IMR-90 (cell line): ENCODE results near the gene DCUN1D4. TPM values are rescaled to one million over a fixed set of nuclear protein-coding genes. Genes with fewer than 3 reads are reported as not detected.

Experiments used
- ATAC-seq: fragments of 200-7000 bp; cut with Tn5 transposase; 2 replicates; pipeline ENCODE4 v1.9.1; 2020; ENCODE audit warnings: low read depth, mild to moderate bottlenecking, moderate library complexity
- BruUV-seq: library from RNA; stranded (reverse); fragments of 400-500 nt; replicated peaks from 2 replicates; lab custom pipeline; 2021; lab: Mats Ljungman, UMichigan
- CTCF ChIA-PET: fragments of 300-600 bp; formaldehyde crosslinking; extraction: SDS; loops from one replicate; lab custom pipeline; 2021; ENCODE audit warnings: antibody characterized with exemption; lab: Yijun Ruan, JAX
- POLR2A ChIA-PET: fragments of 300-600 bp; sonication (Branson Sonifier 250); formaldehyde crosslinking; loops from one replicate; lab custom pipeline; 2022; ENCODE audit warnings: antibody characterized with exemption; ENCODE audit not compliant: unreplicated experiment; lab: Charles Lee
- DNase-seq: peaks from one replicate; pipeline ENCODE4 v3.0.0; 2013
- H2AFZ ChIP-seq: replicated peaks from 2 replicates; pipeline ENCODE3; 2013; ENCODE audit warnings: low read length, mild to moderate bottlenecking; ENCODE audit not compliant: poor library complexity
- H2AK5ac ChIP-seq: 2 replicates; pipeline ENCODE4 v1.6.1; 2013; ENCODE audit warnings: low read depth, low read length, inconsistent platforms
- H2AK9ac ChIP-seq: replicated peaks from 2 replicates; pipeline ENCODE3; 2013; ENCODE audit warnings: mild to moderate bottlenecking, low read depth, low read length, moderate library complexity; ENCODE audit not compliant: poor library complexity
- H2BK120ac ChIP-seq: 2 replicates; pipeline ENCODE4 v1.6.1; 2013; ENCODE audit warnings: low read depth, low read length, inconsistent platforms
- H2BK15ac ChIP-seq: 3 replicates; pipeline ENCODE4 v1.6.1; 2013; ENCODE audit warnings: low read depth, low read length, inconsistent platforms
- H2BK20ac ChIP-seq: 2 replicates; pipeline ENCODE4 v1.6.1; 2013; ENCODE audit warnings: low read depth, mild to moderate bottlenecking, inconsistent platforms, low read length, moderate library complexity
- H2BK5ac ChIP-seq: 2 replicates; pipeline ENCODE4 v1.6.1; 2013; ENCODE audit warnings: mild to moderate bottlenecking, low read depth, low read length, inconsistent platforms; ENCODE audit not compliant: poor library complexity, severe bottlenecking
- H3K14ac ChIP-seq: replicated peaks from 2 replicates; pipeline ENCODE4 v1.6.1; 2013; ENCODE audit warnings: low read depth, low read length, inconsistent platforms
- H3K18ac ChIP-seq: 2 replicates; pipeline ENCODE4 v1.6.1; 2013; ENCODE audit warnings: low read depth, low read length, control low read depth
- H3K23ac ChIP-seq: 2 replicates; pipeline ENCODE4 v1.6.1; 2013; ENCODE audit warnings: low read depth, low read length, inconsistent platforms
- H3K27ac ChIP-seq: 2 replicates; pipeline ENCODE4 v1.5.1; 2013; ENCODE audit warnings: mild to moderate bottlenecking, control low read depth, low read length; ENCODE audit not compliant: insufficient read depth
- H3K27me3 ChIP-seq: 2 replicates; pipeline ENCODE4 v1.6.1; 2013; ENCODE audit warnings: low read length; ENCODE audit not compliant: control insufficient read depth, insufficient read depth
- H3K36me3 ChIP-seq: 2 replicates; pipeline ENCODE4 v1.6.1; 2013; ENCODE audit warnings: low read length, mixed read lengths; ENCODE audit not compliant: control insufficient read depth, insufficient read depth
- H3K4ac ChIP-seq: 2 replicates; pipeline ENCODE4 v1.6.1; 2013; ENCODE audit warnings: low read depth, low read length, inconsistent platforms
- H3K4me1 ChIP-seq: 2 replicates; pipeline ENCODE4 v1.6.1; 2013; ENCODE audit warnings: low read length, mixed read lengths; ENCODE audit not compliant: control insufficient read depth, insufficient read depth
- H3K4me2 ChIP-seq: 2 replicates; pipeline ENCODE4 v1.6.1; 2013; ENCODE audit warnings: low read depth, mild to moderate bottlenecking, control low read depth, low read length, moderate library complexity
- H3K4me3 ChIP-seq: 2 replicates; pipeline ENCODE4 v1.5.1; 2013; ENCODE audit warnings: low read depth, mild to moderate bottlenecking, control low read depth, low read length, moderate library complexity; ENCODE audit not compliant: insufficient read depth
- H3K56ac ChIP-seq: 2 replicates; pipeline ENCODE4 v1.6.1; 2013; ENCODE audit warnings: low read length, inconsistent platforms; ENCODE audit not compliant: insufficient read depth; ENCODE audit errors: extremely low read depth
- H3K79me1 ChIP-seq, 2 experiments: 2 replicates each; pipeline ENCODE4 v1.6.1; 2013; ENCODE audit warnings: low read length in 2 of 2, inconsistent platforms in 1 of 2, low read depth in 1 of 2
- H3K9ac ChIP-seq: 2 replicates; pipeline ENCODE4 v1.6.1; 2013; ENCODE audit warnings: low read depth, low read length, control low read depth
- H3K9me1 ChIP-seq: 2 replicates; pipeline ENCODE4 v1.6.1; 2013; ENCODE audit warnings: low read length, inconsistent platforms; ENCODE audit not compliant: insufficient read depth
- H3K9me3 ChIP-seq: 2 replicates; pipeline ENCODE4 v1.6.1; 2013; ENCODE audit warnings: low read length; ENCODE audit not compliant: control insufficient read depth, insufficient read depth
- H4K20me1 ChIP-seq: 2 replicates; pipeline ENCODE4 v1.6.1; 2013; ENCODE audit warnings: low read length, inconsistent platforms; ENCODE audit not compliant: insufficient read depth
- H4K5ac ChIP-seq: 2 replicates; pipeline ENCODE4 v1.6.1; 2013; ENCODE audit warnings: mild to moderate bottlenecking, low read depth, low read length, control low read depth
- H4K8ac ChIP-seq, 2 experiments: 2 replicates each; pipeline ENCODE4 v1.6.1; 2013; ENCODE audit warnings: low read depth in 2 of 2, low read length in 2 of 2, control low read depth in 1 of 2, inconsistent platforms in 1 of 2
- H4K91ac ChIP-seq: 2 replicates; pipeline ENCODE4 v1.6.1; 2013; ENCODE audit warnings: low read depth, low read length, inconsistent platforms; ENCODE audit not compliant: insufficient read depth
- BHLHE40 ChIP-seq: fragments of 150-350 bp; IDR thresholded peaks from 2 replicates; pipeline ENCODE4 v1.6.1; 2016; ENCODE audit warnings: mild to moderate bottlenecking, low read depth, low read length
- CEBPB ChIP-seq: IDR thresholded peaks from 2 replicates; pipeline ENCODE4 v1.6.1; 2012; ENCODE audit warnings: low read depth, low read length, improper control_type of control experiment
- CHD1 ChIP-seq: IDR thresholded peaks from 2 replicates; pipeline ENCODE4 v1.6.1; 2012; ENCODE audit warnings: low read depth, low read length, improper control_type of control experiment
- CTCF ChIP-seq: conservative IDR thresholded peaks from 2 replicates; pipeline ENCODE4 v1.5.1; 2012; ENCODE audit warnings: mild to moderate bottlenecking, low read depth, low read length, improper control_type of control experiment
- FOS ChIP-seq: fragments of 150-350 bp; IDR thresholded peaks from 2 replicates; pipeline ENCODE4 v1.6.1; 2016; ENCODE audit warnings: low read depth, low read length
- MAFK ChIP-seq: IDR thresholded peaks from 2 replicates; pipeline ENCODE4 v1.6.1; 2012; ENCODE audit warnings: low read depth, low read length, improper control_type of control experiment
- MAZ ChIP-seq: IDR thresholded peaks from 2 replicates; pipeline ENCODE4 v1.6.1; 2012; ENCODE audit warnings: low read depth, mild to moderate bottlenecking, low read length, improper control_type of control experiment, moderate library complexity, borderline replicate concordance
- MXI1 ChIP-seq: IDR thresholded peaks from 2 replicates; pipeline ENCODE4 v1.6.1; 2012; ENCODE audit warnings: low read depth, mild to moderate bottlenecking, low read length, moderate library complexity, borderline replicate concordance
- NFE2L2 ChIP-seq: fragments of 150-350 bp; IDR thresholded peaks from 2 replicates; pipeline ENCODE4 v1.6.1; 2016; ENCODE audit warnings: low read depth, mild to moderate bottlenecking, low read length
- POLR2A ChIP-seq: IDR thresholded peaks from 2 replicates; pipeline ENCODE4 v1.6.1; 2012; ENCODE audit warnings: mild to moderate bottlenecking, low read depth, low read length
- RAD21 ChIP-seq: IDR thresholded peaks from 2 replicates; pipeline ENCODE4 v1.6.1; 2012; ENCODE audit warnings: low read length, improper control_type of control experiment
- RCOR1 ChIP-seq: IDR thresholded peaks from 2 replicates; pipeline ENCODE4 v1.6.1; 2012; ENCODE audit warnings: mild to moderate bottlenecking, low read length, improper control_type of control experiment; ENCODE audit not compliant: insufficient replicate concordance
- RFX5 ChIP-seq: IDR thresholded peaks from 2 replicates; pipeline ENCODE4 v1.8.0; 2012; ENCODE audit warnings: low read depth, mild to moderate bottlenecking, low read length, moderate library complexity
- SMC3 ChIP-seq: fragments of 150-350 bp; IDR thresholded peaks from 2 replicates; pipeline ENCODE4 v1.6.1; 2016; ENCODE audit warnings: low read depth, mild to moderate bottlenecking, antibody characterized with exemption, low read length, moderate library complexity
- USF2 ChIP-seq: fragments of 150-350 bp; IDR thresholded peaks from 2 replicates; pipeline ENCODE4 v1.6.1; 2017; ENCODE audit warnings: mild to moderate bottlenecking, antibody characterized with exemption, low read length, low read depth
- WGBS, 2 experiments: methylation state at CpG; one replicate each; pipeline versions ENCODE4 v1.1.5 to v1.1.7; 2013; ENCODE audit warnings: missing lambda C conversion rate in 2 of 2; ENCODE audit not compliant: insufficient read length in 1 of 2; ENCODE audit errors: extremely low coverage in 2 of 2; 5-methylcytosine and 5-hydroxymethylcytosine counted together
- dilution Hi-C: fragments of 300-500 bp; cut with HindIII; formaldehyde crosslinking; loops from one replicate; pipeline ENCODE4 v1.14.3; 2018; ENCODE audit warnings: low sequenced_read_pairs; ENCODE audit not compliant: unreplicated experiment
- in situ Hi-C: fragments of 300-500 bp; cut with MboI; formaldehyde crosslinking; loops from 3 replicates; pipeline ENCODE4 v1.14.3; 2019; ENCODE audit warnings: low sequenced_read_pairs, inconsistent platforms, mixed read lengths
- intact Hi-C: fragments of 100-400 bp; cut with micrococcal nuclease; formaldehyde crosslinking; loops from 2 replicates; pipeline ENCODE4 v1.10.0; 2022
- polyA plus RNA-seq, 3 experiments: library from polyadenylated mRNA; depleted of rRNA; stranded (reverse); fragments of >200 nt; gene quantifications; 2 replicates each; pipeline ENCODE4 v1.2.3, GENCODE V29; 2012; ENCODE audit warnings: low replicate concordance in 1 of 3
- total RNA-seq: library from RNA; depleted of rRNA; stranded (reverse); fragments of >200 nt; gene quantifications from 2 replicates; pipeline ENCODE4 v1.2.3, GENCODE V29; 2012
- TF ChIP-seq, protein P1 (sequence below): fragments of 150-350 bp; IDR thresholded peaks from 2 replicates; pipeline ENCODE4 v1.6.1; 2016; ENCODE audit warnings: low read depth, mild to moderate bottlenecking, low read length, moderate library complexity, borderline replicate concordance

DCUN1D4 gene
- total and polyA plus RNA-seq, 2 of the 4 experiments (the other 2 are of a cell fraction) = 31.0 to 44.3 TPM

- H3K23ac ChIP-seq = peak overlapping the region; percentile 89
- H3K56ac ChIP-seq = peak overlapping the region; percentile 59; the same call in 1 of the 2 replicates
- in situ Hi-C loops (no loop called here), dilution Hi-C loops (no loop called here), intact Hi-C loops (loop anchor here (5.0 kb wide), 1 partner anchor 195 kb away; the partner anchor contains the start of gene SGCB)
- H4K91ac ChIP-seq = peak overlapping the region; percentile 16; the same call in 1 of the 2 replicates
- no peak for TF ChIP-seq SMC3
- TF ChIP-seq POLR2A = no peak
- TF ChIP-seq CEBPB = no peak
- no peak for TF ChIP-seq NFE2L2
- no peak for TF ChIP-seq RCOR1
- TF ChIP-seq MAFK = no peak
- no peak for TF ChIP-seq RAD21
- no peak for TF ChIP-seq BHLHE40
- no peak for TF ChIP-seq RFX5
- TF ChIP-seq MAZ = no peak
- TF ChIP-seq, protein P1, sequence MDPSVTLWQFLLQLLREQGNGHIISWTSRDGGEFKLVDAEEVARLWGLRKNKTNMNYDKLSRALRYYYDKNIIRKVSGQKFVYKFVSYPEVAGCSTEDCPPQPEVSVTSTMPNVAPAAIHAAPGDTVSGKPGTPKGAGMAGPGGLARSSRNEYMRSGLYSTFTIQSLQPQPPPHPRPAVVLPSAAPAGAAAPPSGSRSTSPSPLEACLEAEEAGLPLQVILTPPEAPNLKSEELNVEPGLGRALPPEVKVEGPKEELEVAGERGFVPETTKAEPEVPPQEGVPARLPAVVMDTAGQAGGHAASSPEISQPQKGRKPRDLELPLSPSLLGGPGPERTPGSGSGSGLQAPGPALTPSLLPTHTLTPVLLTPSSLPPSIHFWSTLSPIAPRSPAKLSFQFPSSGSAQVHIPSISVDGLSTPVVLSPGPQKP = no peak
- TF ChIP-seq CHD1 = no peak
- TF ChIP-seq CTCF = no peak
- no peak for TF ChIP-seq FOS
- TF ChIP-seq MXI1 = no peak
- TF ChIP-seq USF2 = no peak
- peak overlapping the region; percentile 68 for H3K9ac ChIP-seq
- H4K20me1 ChIP-seq = peaks cover 13% of the 10 kb centered on the region
- peak overlapping the region; percentile 48 for H2BK120ac ChIP-seq
- H3K14ac ChIP-seq = peak overlapping the region; percentile 6; the same call in 1 of the 2 replicates
- H3K4me2 ChIP-seq = peak overlapping the region; percentile 88
- no peaks in the 10 kb centered on the region for H3K27me3 ChIP-seq
- H2AFZ ChIP-seq = peak overlapping the region; percentile 89
- H2BK15ac ChIP-seq = 0 out of 3 replicates have a peak overlapping the region, but pooled peaks have one; percentile 9
- H3K27ac ChIP-seq = peak overlapping the region; percentile 56
- peak overlapping the region; percentile 80 for H3K4me3 ChIP-seq
- peaks cover 3% of the 10 kb centered on the region; the same call in 1 of the 2 replicates for H3K9me1 ChIP-seq
- H2BK5ac ChIP-seq = peak overlapping the region; percentile 14
- WGBS, 2 experiments = 0% methylated on average over 6 of the region's 20 CpGs; no CpG with 5 or more reads in 1 of the 2 experiments
- peaks cover 1% of the 10 kb centered on the region; the same call in 1 of the 2 replicates for H3K4me1 ChIP-seq
- peaks cover 6 to 16% of the 10 kb centered on the region in 2 experiments; a peak in 3 of 4 replicates for H3K79me1 ChIP-seq
- ChIA-PET POLR2A (no interaction called here), CTCF (interaction anchor here (0.7 to 1.2 kb wide), 2 partner anchors 10 to 13 kb away, joined by 3 to 4 read pairs; no protein-coding TSS in a partner anchor)
- peak overlapping the region; percentile 73 for H2AK9ac ChIP-seq
- H3K4ac ChIP-seq = peak overlapping the region; percentile 8; the same call in 1 of the 2 replicates
- no TSS peak for BruUV-seq
- no peak overlapping the region for H2AK5ac ChIP-seq
- H2BK20ac ChIP-seq = no peak overlapping the region
- no peaks in the 10 kb centered on the region for H3K36me3 ChIP-seq
- H4K8ac ChIP-seq = peak overlapping the region; percentile 35 to 47; a peak in 2 of 4 replicates
- H4K5ac ChIP-seq = peak overlapping the region; percentile 2; the same call in 1 of the 2 replicates
- no peak for ATAC-seq
- H3K18ac ChIP-seq = no peak overlapping the region
- no peaks in the 10 kb centered on the region for H3K9me3 ChIP-seq
- peak; percentile 25 for DNase-seq
Observed at GRCh38 chr4:51842167-51842553, 793 bp upstream of the DCUN1D4 start.
